Endothelial cell of umbilical vein (primary cell): ENCODE results near the gene NELL2. TPM values are rescaled to one million over a fixed set of nuclear protein-coding genes. Genes with fewer than 3 reads are reported as not detected.

Experiments used
- BruUV-seq: library from RNA; stranded (reverse); fragments of 400-500 nt; replicated peaks from 2 replicates; lab custom pipeline; 2021; lab: Mats Ljungman, UMichigan
- CTCF ChIA-PET: fragments of 300-600, 350-600 bp; sonication (Branson Sonifier 250); formaldehyde crosslinking; loops from one replicate; lab custom pipeline; 2021; ENCODE audit warnings: antibody characterized with exemption, inconsistent platforms; lab: Charles Lee
- POLR2A ChIA-PET: fragments of 300-600, 350-600 bp; sonication (Branson Sonifier 250); formaldehyde crosslinking; loops from one replicate; lab custom pipeline; 2021; ENCODE audit warnings: antibody characterized with exemption, inconsistent platforms; lab: Charles Lee
- DNase-seq: peaks from one replicate; pipeline ENCODE4 v3.0.0-alpha.2; 2011; ENCODE audit warnings: low read depth, low spot score
- FAIRE-seq: peaks from 2 replicates; lab custom pipeline; 2011; peaks lifted over from hg19 to GRCh38; lab: Jason Lieb, UNC
- H2AFZ ChIP-seq: 2 replicates; pipeline ENCODE4 v1.6.0; 2012; ENCODE audit warnings: low read depth, low read length, control low read depth, inconsistent platforms
- H3K27ac ChIP-seq: 2 replicates; pipeline ENCODE4 v1.5.1; 2011; ENCODE audit warnings: low read depth, mild to moderate bottlenecking, control low read depth, low read length, moderate library complexity; ENCODE audit not compliant: insufficient read depth
- H3K27me3 ChIP-seq, 2 experiments: 2 replicates each; pipeline versions ENCODE4 v1.6.0 to v1.6.1; 2011; ENCODE audit warnings: low read length in 2 of 2, mixed read lengths in 1 of 2; ENCODE audit not compliant: control insufficient read depth in 2 of 2, insufficient read depth in 2 of 2
- H3K36me3 ChIP-seq, 2 experiments: 2 replicates in 1 of 2; 3 replicates in 1 of 2; pipeline ENCODE4 v1.5.1; 2011; ENCODE audit warnings: low read length in 2 of 2, mild to moderate bottlenecking in 1 of 2, moderate library complexity in 1 of 2; ENCODE audit not compliant: control insufficient read depth in 2 of 2, insufficient read depth in 2 of 2; ENCODE audit errors: extremely low read depth in 1 of 2
- H3K4me1 ChIP-seq: 3 replicates; pipeline ENCODE4 v1.5.1; 2011; ENCODE audit warnings: mild to moderate bottlenecking, low read length; ENCODE audit not compliant: control insufficient read depth, insufficient read depth; ENCODE audit errors: extremely low read depth
- H3K4me2 ChIP-seq: 2 replicates; pipeline ENCODE4 v1.6.1; 2011; ENCODE audit warnings: low read length, control low read depth, mixed read lengths; ENCODE audit not compliant: insufficient read depth
- H3K4me3 ChIP-seq, 3 experiments: fragments of 200-600 bp in 1 of 3; sonication (generic), shearing (Covaris generic) in 1 of 3; replicated peaks in 1 of 3; 2 replicates each; pipeline ENCODE4 v1.5.1; 2011 to 2016; ENCODE audit warnings: control low read depth in 3 of 3, low read length in 3 of 3, mild to moderate bottlenecking in 2 of 3, inconsistent platforms in 1 of 3, low read depth in 1 of 3, moderate library complexity in 1 of 3; ENCODE audit not compliant: insufficient read depth in 1 of 3
- H3K79me2 ChIP-seq: 2 replicates; pipeline ENCODE4 v1.6.0; 2012; ENCODE audit warnings: low read length, inconsistent platforms; ENCODE audit not compliant: control insufficient read depth, insufficient read depth
- H3K9ac ChIP-seq: replicated peaks from 2 replicates; pipeline ENCODE3; 2011; ENCODE audit warnings: low read length, control low read depth; ENCODE audit not compliant: insufficient read depth; ENCODE audit errors: extremely low read depth
- H3K9me1 ChIP-seq: replicated peaks from 3 replicates; pipeline ENCODE4 v1.6.0; 2011; ENCODE audit warnings: mild to moderate bottlenecking, low read length; ENCODE audit not compliant: control insufficient read depth, insufficient read depth; ENCODE audit errors: extremely low read depth
- H3K9me3 ChIP-seq: replicated peaks from 2 replicates; pipeline ENCODE4 v1.5.1; 2012; ENCODE audit warnings: low read length, inconsistent platforms; ENCODE audit not compliant: control insufficient read depth, insufficient read depth
- H4K20me1 ChIP-seq: replicated peaks from 2 replicates; pipeline ENCODE3; 2011; ENCODE audit warnings: mild to moderate bottlenecking, low read length; ENCODE audit not compliant: control insufficient read depth, insufficient read depth; ENCODE audit errors: extremely low read depth
- CTCF ChIP-seq, 2 donors: IDR thresholded peaks; 1 replicate in 1 of 2; 2 replicates in 1 of 2; pipeline ENCODE4 v1.5.1; 2011; ENCODE audit warnings: low read length in 2 of 2, mild to moderate bottlenecking in 2 of 2, moderate library complexity in 2 of 2, control low read depth in 1 of 2, inconsistent platforms in 1 of 2, low read depth in 1 of 2; ENCODE audit not compliant: insufficient read depth in 1 of 2; ENCODE audit errors: extremely low read depth in 1 of 2
- EZH2 ChIP-seq: IDR thresholded peaks from 2 replicates; pipeline ENCODE4 v1.6.1; 2012; ENCODE audit warnings: borderline replicate concordance, low read depth, mild to moderate bottlenecking, moderate library complexity, low read length, inconsistent platforms; ENCODE audit not compliant: severe bottlenecking
- FOS ChIP-seq: IDR thresholded peaks from 2 replicates; pipeline ENCODE4 v1.6.1; 2011; ENCODE audit warnings: mild to moderate bottlenecking, low read length, moderate library complexity, borderline replicate concordance; ENCODE audit not compliant: insufficient read depth
- GATA2 ChIP-seq: IDR thresholded peaks from 2 replicates; pipeline ENCODE4 v1.7.0; 2011; ENCODE audit warnings: low read depth, mild to moderate bottlenecking, moderate library complexity, mixed read lengths, low read length; ENCODE audit not compliant: insufficient read length, insufficient read depth
- JUN ChIP-seq: IDR thresholded peaks from 2 replicates; pipeline ENCODE4 v1.6.1; 2011; ENCODE audit warnings: borderline replicate concordance, low read depth; ENCODE audit not compliant: insufficient read length, insufficient read depth
- MYC ChIP-seq: IDR thresholded peaks from one replicate; pipeline ENCODE4 v1.6.1; 2011; ENCODE audit warnings: mild to moderate bottlenecking, low read depth, low read length
- POLR2A ChIP-seq: IDR thresholded peaks from 2 replicates; pipeline ENCODE4 v1.6.1; 2012; ENCODE audit warnings: low read depth, mild to moderate bottlenecking, control low read depth, low read length
- POLR2AphosphoS5 ChIP-seq: IDR thresholded peaks from 2 replicates; pipeline ENCODE4 v1.6.1; 2012; ENCODE audit warnings: low read depth, mild to moderate bottlenecking, control low read depth, low read length, moderate library complexity; ENCODE audit not compliant: insufficient read depth
- dilution Hi-C: fragments of 300-500 bp; cut with MboI; formaldehyde crosslinking; loops from one replicate; pipeline ENCODE4 v1.15.0; 2019; ENCODE audit warnings: low sequenced_read_pairs; ENCODE audit not compliant: extremely low pct_ligation_motif_present
- intact Hi-C: fragments of 100-400 bp; cut with micrococcal nuclease; formaldehyde crosslinking; loops from one replicate; pipeline ENCODE4 v1.10.0; 2022
- polyA plus RNA-seq, 4 experiments: library from polyadenylated mRNA; depleted of rRNA in 3 of 4; stranded (reverse) in 3 of 4; unstranded in 1 of 4; fragments of >200 nt; gene quantifications; 2 replicates each; pipeline versions ENCODE4 v1.2.1 to v1.2.3, GENCODE V29; 2011 to 2012; ENCODE audit warnings: missing spikeins in 1 of 4
- total RNA-seq: library from RNA; stranded (reverse); gene quantifications from 2 replicates; pipeline ENCODE4 v1.2.3, GENCODE V29; 2021
- TF ChIP-seq, protein P1 (sequence below): IDR thresholded peaks from 2 replicates; pipeline ENCODE4 v1.6.1; 2011; ENCODE audit not compliant: insufficient read depth, insufficient read length

Gene NELL2
- total and polyA plus RNA-seq, 2 donors (not counting 3 experiments of a cell fraction or from before 2014, with no cell fraction given), result 0.11 to 0.49 TPM

DNA sequence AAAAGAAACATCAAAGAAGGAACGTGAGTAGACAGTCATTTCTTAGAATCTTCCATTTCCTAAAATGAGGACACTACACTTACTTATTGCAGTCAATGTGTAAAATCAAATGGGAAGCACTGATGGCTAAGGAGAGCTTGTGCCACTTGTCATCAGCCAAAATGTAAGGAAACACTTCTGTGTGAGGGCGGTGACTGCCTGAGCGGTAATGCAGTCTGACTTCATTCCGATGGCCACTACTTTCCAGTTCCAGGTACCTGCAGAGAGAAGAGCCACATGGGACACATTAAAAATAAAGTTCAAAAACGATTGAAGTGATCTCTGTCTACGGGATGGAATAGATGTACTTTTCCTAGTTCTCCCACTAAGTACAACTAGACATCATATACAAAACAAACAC lies 96.3 kb downstream of the NELL2 start:
- H3K27ac ChIP-seq, result no peak overlapping the region
- no peak overlapping the region for H2AFZ ChIP-seq
- H3K4me2 ChIP-seq, result no peak overlapping the region
- no peaks in the 10 kb centered on the region for H3K9me3 ChIP-seq
- FAIRE-seq (no peak), DNase-seq (no peak)
- no peaks in the 10 kb centered on the region for H3K36me3 ChIP-seq
- intact Hi-C loops, result no loop called here
- ChIA-PET POLR2A (no interaction called here), CTCF (no interaction called here)
- H3K9ac ChIP-seq, result no peak overlapping the region
- H3K9me1 ChIP-seq, result no peaks in the 10 kb centered on the region
- no TSS peak for BruUV-seq
- no peaks in the 10 kb centered on the region for H3K4me1 ChIP-seq
- no peak for TF ChIP-seq EZH2
- TF ChIP-seq, protein P1, sequence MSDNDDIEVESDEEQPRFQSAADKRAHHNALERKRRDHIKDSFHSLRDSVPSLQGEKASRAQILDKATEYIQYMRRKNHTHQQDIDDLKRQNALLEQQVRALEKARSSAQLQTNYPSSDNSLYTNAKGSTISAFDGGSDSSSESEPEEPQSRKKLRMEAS, result no peak
- H3K4me3 ChIP-seq, result no peak overlapping the region
- no peaks in the 10 kb centered on the region for H4K20me1 ChIP-seq
- H3K79me2 ChIP-seq, result no peaks in the 10 kb centered on the region
- H3K27me3 ChIP-seq, result no peaks in the 10 kb centered on the region
- dilution Hi-C loops, result no loop called here

DNA sequence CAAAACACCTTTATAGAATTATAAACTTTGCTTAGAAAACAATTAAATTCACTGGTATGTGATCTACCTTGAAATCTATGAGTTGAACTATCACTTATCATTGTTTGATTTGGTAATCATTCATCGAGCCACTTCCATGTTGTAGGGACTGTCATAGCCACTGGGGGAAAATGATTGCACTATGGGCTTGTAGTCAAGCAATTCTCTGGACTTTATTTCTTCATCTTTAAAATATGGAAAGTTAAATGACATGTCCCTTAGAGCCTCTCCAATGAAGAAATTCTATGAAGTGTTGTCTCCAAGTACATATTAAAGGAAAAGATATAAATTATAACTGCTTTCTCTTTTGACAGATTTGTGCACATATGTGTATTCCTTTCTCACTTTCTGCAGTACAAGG lies 97.3 kb downstream of the NELL2 start:
- dilution Hi-C loops, result no loop called here
- intact Hi-C loops, result no loop called here
- Histone ChIP-seq H2AFZ (no peak overlapping the region), H3K9me3 (no peaks in the 10 kb centered on the region), H3K27ac (no peak overlapping the region), H3K9me1 (no peaks in the 10 kb centered on the region), H3K4me3 (no peak overlapping the region), H3K4me1 (no peaks in the 10 kb centered on the region), H3K27me3 (no peaks in the 10 kb centered on the region), H3K79me2 (no peaks in the 10 kb centered on the region), H3K4me2 (no peak overlapping the region), H3K9ac (no peak overlapping the region), H4K20me1 (no peaks in the 10 kb centered on the region), H3K36me3 (no peaks in the 10 kb centered on the region)
- no TSS peak for BruUV-seq
- no peak for TF ChIP-seq POLR2A
- TF ChIP-seq CTCF (IDR thresholded peaks at IDR 0.05; ENCODE audit: extremely low read depth in 1 of 2, insufficient read depth in 1 of 2, low read depth in 1 of 2, low read length in 2 of 2), result no peak
- no peak for TF ChIP-seq FOS
- TF ChIP-seq GATA2, result no peak
- no peak for TF ChIP-seq POLR2AphosphoS5
- no peak for TF ChIP-seq JUN
- TF ChIP-seq, protein P1, result no peak
- TF ChIP-seq EZH2, result no peak
- TF ChIP-seq MYC, result no peak
- ChIA-PET POLR2A (no interaction called here), CTCF (no interaction called here)
- DNase-seq, result no peak
- no peak for FAIRE-seq
